Gastroesophageal sphincter (tissue), 4 donors: Measurements from ENCODE around the gene EPHA8. TPM values are rescaled to one million over a fixed set of nuclear protein-coding genes. Genes with fewer than 3 reads are reported as not detected.

Experiments used
- ATAC-seq: fragments of 150-250 bp; one replicate; pipeline ENCODE4 v1.9.1; 2016; ENCODE audit warnings: mild to moderate bottlenecking, moderate library complexity
- H3K27ac ChIP-seq, 4 donors: fragments of 200-600 bp; sonication (generic) in 3 of 4; 1 replicate in 3 of 4; 2 replicates in 1 of 4; pipeline ENCODE4 v1.5.1; 2016 to 2019
- H3K27me3 ChIP-seq: fragments of 200-600 bp; sonication (generic); one replicate; pipeline ENCODE4 v1.5.1; 2019
- H3K36me3 ChIP-seq, 2 donors: fragments of 200-600 bp; sonication (generic); one replicate each; pipeline ENCODE4 v1.5.1; 2019; ENCODE audit warnings: control low read depth in 1 of 2
- H3K4me1 ChIP-seq, 3 donors: fragments of 200-600 bp; sonication (generic); 1 replicate in 2 of 3; 2 replicates in 1 of 3; pipeline ENCODE4 v1.5.1; 2016 to 2019; ENCODE audit warnings: control low read depth in 2 of 3
- H3K4me3 ChIP-seq, 2 donors: fragments of 200-600 bp; sonication (generic); one replicate each; pipeline ENCODE4 v1.5.1; 2019; ENCODE audit warnings: mild to moderate bottlenecking in 1 of 2, moderate library complexity in 1 of 2
- H3K9me3 ChIP-seq, 3 donors: fragments of 200-600 bp; sonication (generic); one replicate each; pipeline ENCODE4 v1.5.1; 2017 to 2019; ENCODE audit warnings: control low read depth in 2 of 3
- CTCF ChIP-seq, 4 experiments: fragments of 200-600 bp in 2 of 4; fragments of 450-650 bp in 2 of 4; sonication (generic) in 1 of 4; IDR thresholded peaks; one replicate each; pipeline ENCODE4 v1.5.1; 2017 to 2019; ENCODE audit warnings: antibody characterized with exemption in 4 of 4, mild to moderate bottlenecking in 2 of 4, moderate library complexity in 2 of 4
- EP300 ChIP-seq: sonication (generic); formaldehyde crosslinking; IDR thresholded peaks from one replicate; pipeline ENCODE4 v1.6.1; 2017; ENCODE audit warnings: antibody characterized with exemption, mild to moderate bottlenecking
- POLR2A ChIP-seq, 2 donors: fragments of 450-650 bp; IDR thresholded peaks; one replicate each; pipeline ENCODE4 v1.6.1; 2017; ENCODE audit warnings: antibody characterized with exemption in 2 of 2, mild to moderate bottlenecking in 2 of 2, moderate library complexity in 1 of 2
- POLR2AphosphoS5 ChIP-seq: sonication (generic); formaldehyde crosslinking; IDR thresholded peaks from one replicate; pipeline ENCODE4 v1.6.1; 2017; ENCODE audit warnings: antibody characterized with exemption
- WGBS, 2 donors: methylation state at CpG; one replicate each; pipeline ENCODE4 v1.1.5; 2018; ENCODE audit warnings: low coverage in 1 of 2; 5-methylcytosine and 5-hydroxymethylcytosine counted together
- total RNA-seq, 4 donors: library from RNA; depleted of rRNA; stranded (reverse); fragments of >200 nt; gene quantifications; one replicate each; pipeline ENCODE4 v1.1.0, GENCODE V29; 2016

Gene EPHA8
- total RNA-seq, 4 donors from 2014 or later: 0.08 to 0.37 (median 0.13) TPM; not detected in 1

- Histone ChIP-seq H3K4me1 (peaks cover 0 to 5% (median 0%) of the 10 kb centered on the region in 3 donors), H3K27me3 (peaks cover 10% of the 10 kb centered on the region), H3K4me3 (no peak overlapping the region), H3K27ac (no peak overlapping the region), H3K36me3 (no peaks in the 10 kb centered on the region), H3K9me3 (no peaks in the 10 kb centered on the region)
- no peak for TF ChIP-seq POLR2A (IDR thresholded peaks at IDR 0.05)
- no peak for TF ChIP-seq CTCF (IDR thresholded peaks at IDR 0.05)
- TF ChIP-seq EP300: no peak
- no peak for TF ChIP-seq POLR2AphosphoS5
- WGBS, 2 donors: 15 to 32% methylated on average over 5 of the region's 7 CpGs
- no peak for ATAC-seq
These were observed 16.4 kb downstream of the EPHA8 start for GRCh38 chr1:22579541-22580155.

GRCh38 chr1:22582661-22583635 lies 19.7 kb downstream of the EPHA8 start:
- WGBS, 2 donors: 37 to 54% methylated on average over 5 to 12 of the region's 29 CpGs
- TF ChIP-seq CTCF (IDR thresholded peaks at IDR 0.05): no peak
- TF ChIP-seq POLR2AphosphoS5: no peak
- no peak for TF ChIP-seq POLR2A (IDR thresholded peaks at IDR 0.05)
- TF ChIP-seq EP300: no peak
- Histone ChIP-seq H3K4me1 (peaks cover 0 to 5% (median 0%) of the 10 kb centered on the region in 3 donors), H3K27ac (no peak overlapping the region), H3K27me3 (peaks cover 15% of the 10 kb centered on the region), H3K9me3 (no peaks in the 10 kb centered on the region), H3K36me3 (no peaks in the 10 kb centered on the region), H3K4me3 (no peak overlapping the region)
- no peak for ATAC-seq

GRCh38 chr1:22584001-22584562 lies 20.8 kb downstream of the EPHA8 start:
- 84 to 91% methylated on average over 4 to 6 of the region's 10 CpGs for WGBS, 2 donors
- H3K27me3 ChIP-seq: peaks cover 26% of the 10 kb centered on the region
- no peak for TF ChIP-seq CTCF (IDR thresholded peaks at IDR 0.05)
- peaks cover 0 to 5% (median 0%) of the 10 kb centered on the region in 3 donors for H3K4me1 ChIP-seq
- ATAC-seq: no peak
- no peak overlapping the region for H3K27ac ChIP-seq
- H3K36me3 ChIP-seq: no peaks in the 10 kb centered on the region
- H3K9me3 ChIP-seq: no peaks in the 10 kb centered on the region
- H3K4me3 ChIP-seq: no peak overlapping the region

- H3K4me3 ChIP-seq: no peak overlapping the region
- TF ChIP-seq CTCF (IDR thresholded peaks at IDR 0.05) (no peak), POLR2AphosphoS5 (no peak), EP300 (no peak), POLR2A (IDR thresholded peaks at IDR 0.05) (no peak)
- ATAC-seq: no peak
- no peaks in the 10 kb centered on the region for H3K9me3 ChIP-seq
- no peaks in the 10 kb centered on the region for H3K36me3 ChIP-seq
- 74% methylated on average over 4 of the region's 9 CpGs; no CpG with 5 or more reads in 1 of the 2 donors for WGBS, 2 donors
- H3K27ac ChIP-seq: no peak overlapping the region
- H3K27me3 ChIP-seq: peaks cover 32% of the 10 kb centered on the region
- peaks cover 0 to 5% (median 0%) of the 10 kb centered on the region in 3 donors for H3K4me1 ChIP-seq
These were observed 21.7 kb downstream of the EPHA8 start for GRCh38 chr1:22584970-22585369.
